Tibial artery (tissue), 4 donors: ENCODE measurements around the gene STX16.

ENCODE experiments used
- DNase-seq, 2 donors: peaks; one replicate each; pipeline ENCODE4 v3.0.0-alpha.2; 2019
- H3K27ac ChIP-seq, 2 donors: fragments of 200-600 bp; sonication (generic) in 1 of 2; 1 replicate in 1 of 2; 2 replicates in 1 of 2; pipeline ENCODE4 v1.5.1; 2018 to 2019; ENCODE audit warnings: mild to moderate bottlenecking in 1 of 2
- H3K27me3 ChIP-seq, 2 donors: fragments of 200-600 bp; sonication (generic) in 1 of 2; one replicate each; pipeline versions ENCODE4 v1.5.1 to v1.6.0; 2016 to 2019
- H3K36me3 ChIP-seq, 3 donors: fragments of 200-600 bp; sonication (generic) in 2 of 3; one replicate each; pipeline ENCODE4 v1.5.1; 2016 to 2019; ENCODE audit warnings: mild to moderate bottlenecking in 2 of 3
- H3K4me1 ChIP-seq, 4 donors: fragments of 200-600 bp; sonication (generic) in 2 of 4; 1 replicate in 3 of 4; 2 replicates in 1 of 4; pipeline ENCODE4 v1.5.1; 2016 to 2019
- H3K4me3 ChIP-seq, 2 donors: fragments of 200-600 bp; sonication (generic) in 1 of 2; 1 replicate in 1 of 2; 2 replicates in 1 of 2; pipeline ENCODE4 v1.5.1; 2018 to 2019; ENCODE audit warnings: mild to moderate bottlenecking in 2 of 2
- H3K9me3 ChIP-seq, 3 donors: fragments of 200-600 bp; sonication (generic) in 1 of 3; one replicate each; pipeline ENCODE4 v1.5.1; 2016 to 2019
- CTCF ChIP-seq, 2 experiments: fragments of 200-600 bp in 1 of 2; fragments of 450-650 bp in 1 of 2; IDR thresholded peaks; one replicate each; pipeline ENCODE4 v1.5.1; 2017 to 2019; ENCODE audit warnings: antibody characterized with exemption in 2 of 2, mild to moderate bottlenecking in 1 of 2, moderate library complexity in 1 of 2
- intact Hi-C: fragments of 100-400 bp; cut with DNase I; formaldehyde crosslinking; loops from one replicate; pipeline ENCODE4 v1.15.0; 2023; ENCODE audit warnings: low total_unique reads

The STX16 gene

GRCh38 chr20:58621906-58622548, 29.1 kb upstream of the STX16 start:
- H3K4me1 ChIP-seq = peaks cover 0 to 16% (median 7%) of the 10 kb centered on the region in 4 donors
- H3K9me3 ChIP-seq = no peaks in the 10 kb centered on the region
- no peak for TF ChIP-seq CTCF (IDR thresholded peaks at IDR 0.05)
- no peak for DNase-seq
- intact Hi-C loops = no loop called here
- H3K27ac ChIP-seq = no peak overlapping the region
- H3K4me3 ChIP-seq = no peak overlapping the region
- H3K27me3 ChIP-seq = no peaks in the 10 kb centered on the region
- H3K36me3 ChIP-seq = no peaks in the 10 kb centered on the region

GRCh38 chr20:58622671-58623578, 28.2 kb upstream of the STX16 start:
- peaks cover 0 to 16% (median 7%) of the 10 kb centered on the region in 4 donors for H3K4me1 ChIP-seq
- H3K27me3 ChIP-seq = no peaks in the 10 kb centered on the region
- TF ChIP-seq CTCF (IDR thresholded peaks at IDR 0.05) = no peak
- intact Hi-C loops = no loop called here
- H3K4me3 ChIP-seq = no peak overlapping the region
- no peak overlapping the region for H3K27ac ChIP-seq
- H3K9me3 ChIP-seq = no peaks in the 10 kb centered on the region
- no peak for DNase-seq
- H3K36me3 ChIP-seq = no peaks in the 10 kb centered on the region

- no peak overlapping the region for H3K27ac ChIP-seq
- intact Hi-C loops = no loop called here
- peak; percentile 38 to 81 for DNase-seq
Measured at GRCh38 chr20:58623579-58624473, 27.3 kb upstream of the STX16 start.

GRCh38 chr20:58624687-58625086, 26.4 kb upstream of the STX16 start:
- peak in 1 of 2 donors; percentile 49 for DNase-seq
- H3K27ac ChIP-seq = no peak overlapping the region
- H3K9me3 ChIP-seq = no peaks in the 10 kb centered on the region
- no peaks in the 10 kb centered on the region for H3K36me3 ChIP-seq
- H3K27me3 ChIP-seq = no peaks in the 10 kb centered on the region
- TF ChIP-seq CTCF (IDR thresholded peaks at IDR 0.05) = no peak
- H3K4me1 ChIP-seq = peaks cover 0 to 10% (median 5%) of the 10 kb centered on the region in 4 donors
- intact Hi-C loops = no loop called here
- H3K4me3 ChIP-seq = no peak overlapping the region

More at GRCh38 chr20:58623579-58624473, 27.3 kb upstream of the STX16 start:
- TF ChIP-seq CTCF (IDR thresholded peaks at IDR 0.05) = no peak
- Histone ChIP-seq H3K9me3 (no peaks in the 10 kb centered on the region), H3K27me3 (no peaks in the 10 kb centered on the region), H3K4me3 (no peak overlapping the region), H3K4me1 (peaks cover 0 to 15% (median 5%) of the 10 kb centered on the region in 4 donors), H3K36me3 (no peaks in the 10 kb centered on the region)

- H3K36me3 ChIP-seq = no peaks in the 10 kb centered on the region
- H3K27me3 ChIP-seq = no peaks in the 10 kb centered on the region
- H3K9me3 ChIP-seq = no peaks in the 10 kb centered on the region
- intact Hi-C loops = no loop called here
- no peak for TF ChIP-seq CTCF (IDR thresholded peaks at IDR 0.05)
- no peak overlapping the region for H3K4me3 ChIP-seq
- peaks cover 0 to 10% (median 5%) of the 10 kb centered on the region in 4 donors for H3K4me1 ChIP-seq
- DNase-seq = no peak
- no peak overlapping the region for H3K27ac ChIP-seq
Measured at GRCh38 chr20:58625585-58625984, 25.5 kb upstream of the STX16 start.
